DMS 273 treated with DMSO at 0.1 percent for 48 hours (cell line): ENCODE data around the gene ABLIM3.
A peak's percentile ranks its signal among the peaks of the same experiment; 100 is the strongest.

Experiments used
- DNase-seq: peaks from one replicate; lab custom pipeline; 2025; lab: John Stamatoyannopoulos, UW

The ABLIM3 gene

GRCh38 chr5:149133795-149134777, 7.2 kb upstream of the ABLIM3 start:
- no peak for DNase-seq

- DNase-seq, result no peak
Measured at GRCh38 chr5:149134778-149135500, 6.4 kb upstream of the ABLIM3 start.

- no peak for DNase-seq
Measured at GRCh38 chr5:149135536-149136201, 5.6 kb upstream of the ABLIM3 start.

GRCh38 chr5:149138182-149138923, 2.9 kb upstream of the ABLIM3 start:
- no peak for DNase-seq

GRCh38 chr5:149140197-149141002, 893 bp upstream of the ABLIM3 start:
- no peak for DNase-seq

- DNase-seq, result no peak
Measured at GRCh38 chr5:149141957-149142851, 911 bp downstream of the ABLIM3 start.

- DNase-seq, result no peak
Measured at GRCh38 chr5:149143470-149143869, 2.2 kb downstream of the ABLIM3 start.

GRCh38 chr5:149144637-149145036, 3.3 kb downstream of the ABLIM3 start:
- no peak for DNase-seq

GRCh38 chr5:149145138-149145537, 3.8 kb downstream of the ABLIM3 start:
- no peak for DNase-seq

GRCh38 chr5:149147676-149148075, 6.4 kb downstream of the ABLIM3 start:
- DNase-seq, result no peak

GRCh38 chr5:149149942-149150341, 8.6 kb downstream of the ABLIM3 start:
- DNase-seq, result no peak

- DNase-seq, result no peak
Measured at GRCh38 chr5:149150457-149150856, 9.2 kb downstream of the ABLIM3 start.

- no peak for DNase-seq
Measured at GRCh38 chr5:149151717-149152116, 10.4 kb downstream of the ABLIM3 start.

- no peak for DNase-seq
Measured at GRCh38 chr5:149152317-149152746, 11.0 kb downstream of the ABLIM3 start.

GRCh38 chr5:149153193-149153750, 12.0 kb downstream of the ABLIM3 start:
- DNase-seq, result peak; percentile 68

- peak; percentile 84 for DNase-seq
Measured at GRCh38 chr5:149153751-149154610, 12.7 kb downstream of the ABLIM3 start.

GRCh38 chr5:149154650-149155049, 13.4 kb downstream of the ABLIM3 start:
- DNase-seq, result no peak

- no peak for DNase-seq
Measured at GRCh38 chr5:149156435-149157083, 15.3 kb downstream of the ABLIM3 start.
